BE2C (cell line): ENCODE measurements around the gene SDHAF4.

ENCODE experiments used
- DNase-seq: peaks from one replicate; pipeline ENCODE4 v3.0.0-alpha.2; 2020
- H3K27me3 ChIP-seq: fragments of 250-450 bp; sonication (Bioruptor Pico); 2 replicates; pipeline ENCODE4 v1.5.1; 2020; ENCODE audit warnings: mild to moderate bottlenecking
- H3K36me3 ChIP-seq: fragments of 250-450 bp; sonication (Bioruptor Pico); 2 replicates; pipeline ENCODE4 v1.5.1; 2020; ENCODE audit warnings: mild to moderate bottlenecking
- H3K4me1 ChIP-seq: fragments of 250-450 bp; sonication (Bioruptor Pico); 2 replicates; pipeline ENCODE4 v1.5.1; 2020
- H3K4me3 ChIP-seq: 2 replicates; pipeline ENCODE4 v1.5.1; 2011; ENCODE audit warnings: low read depth, low read length
- H3K9me3 ChIP-seq: fragments of 250-450 bp; sonication (Bioruptor Pico); 2 replicates; pipeline ENCODE4 v1.5.1; 2020
- TF ChIP-seq, protein P1 (sequence below): IDR thresholded peaks from 2 replicates; pipeline ENCODE4 v1.5.1; 2012; ENCODE audit warnings: mild to moderate bottlenecking, low read depth, low read length

Gene SDHAF4

DNA sequence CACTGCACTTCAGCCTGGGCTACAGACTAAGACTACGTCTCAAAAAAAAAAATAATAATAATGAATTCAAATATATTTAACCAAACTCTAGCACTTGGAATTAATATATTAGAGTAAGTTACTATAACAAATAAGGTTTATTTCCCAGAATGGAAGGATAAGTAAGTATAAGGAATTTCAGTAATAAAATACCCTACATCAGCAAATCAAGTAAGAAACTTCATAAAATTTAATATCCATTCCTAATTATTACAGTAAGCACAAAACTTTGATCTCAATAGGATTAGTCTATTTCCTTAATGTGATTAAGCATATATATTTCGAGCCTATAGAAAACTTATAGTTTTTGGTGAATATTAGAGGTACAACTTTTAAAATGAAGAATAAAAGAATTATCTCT lies 36.7 kb upstream of the SDHAF4 start:
- Histone ChIP-seq H3K4me3 (no peak overlapping the region), H3K9me3 (no peaks in the 10 kb centered on the region), H3K4me1 (no peaks in the 10 kb centered on the region), H3K27me3 (no peaks in the 10 kb centered on the region), H3K36me3 (no peaks in the 10 kb centered on the region; the same call in 1 of the 2 replicates)
- TF ChIP-seq, protein P1, sequence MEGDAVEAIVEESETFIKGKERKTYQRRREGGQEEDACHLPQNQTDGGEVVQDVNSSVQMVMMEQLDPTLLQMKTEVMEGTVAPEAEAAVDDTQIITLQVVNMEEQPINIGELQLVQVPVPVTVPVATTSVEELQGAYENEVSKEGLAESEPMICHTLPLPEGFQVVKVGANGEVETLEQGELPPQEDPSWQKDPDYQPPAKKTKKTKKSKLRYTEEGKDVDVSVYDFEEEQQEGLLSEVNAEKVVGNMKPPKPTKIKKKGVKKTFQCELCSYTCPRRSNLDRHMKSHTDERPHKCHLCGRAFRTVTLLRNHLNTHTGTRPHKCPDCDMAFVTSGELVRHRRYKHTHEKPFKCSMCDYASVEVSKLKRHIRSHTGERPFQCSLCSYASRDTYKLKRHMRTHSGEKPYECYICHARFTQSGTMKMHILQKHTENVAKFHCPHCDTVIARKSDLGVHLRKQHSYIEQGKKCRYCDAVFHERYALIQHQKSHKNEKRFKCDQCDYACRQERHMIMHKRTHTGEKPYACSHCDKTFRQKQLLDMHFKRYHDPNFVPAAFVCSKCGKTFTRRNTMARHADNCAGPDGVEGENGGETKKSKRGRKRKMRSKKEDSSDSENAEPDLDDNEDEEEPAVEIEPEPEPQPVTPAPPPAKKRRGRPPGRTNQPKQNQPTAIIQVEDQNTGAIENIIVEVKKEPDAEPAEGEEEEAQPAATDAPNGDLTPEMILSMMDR, result no peak
- DNase-seq, result no peak

DNA sequence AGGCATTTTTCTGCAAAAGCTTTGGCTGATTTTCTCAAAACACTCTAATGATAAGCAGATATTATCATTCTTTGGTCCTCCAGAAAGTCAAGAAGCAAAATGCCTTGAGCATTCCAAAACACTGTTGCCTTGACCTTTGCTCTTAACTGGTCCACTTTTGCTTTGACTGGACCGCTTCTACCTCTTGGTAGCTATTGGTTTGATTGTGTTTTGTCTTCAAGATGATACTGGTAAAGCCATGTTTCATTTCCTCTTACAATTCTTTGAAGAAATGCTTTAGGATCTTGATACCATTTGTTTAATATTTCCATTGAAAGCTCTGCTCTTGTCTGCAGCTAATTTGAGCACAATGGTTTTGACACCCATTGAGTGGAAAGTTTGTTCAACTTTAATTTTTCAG lies 35.6 kb upstream of the SDHAF4 start:
- no peaks in the 10 kb centered on the region; the same call in 1 of the 2 replicates for H3K36me3 ChIP-seq
- DNase-seq, result no peak

DNA sequence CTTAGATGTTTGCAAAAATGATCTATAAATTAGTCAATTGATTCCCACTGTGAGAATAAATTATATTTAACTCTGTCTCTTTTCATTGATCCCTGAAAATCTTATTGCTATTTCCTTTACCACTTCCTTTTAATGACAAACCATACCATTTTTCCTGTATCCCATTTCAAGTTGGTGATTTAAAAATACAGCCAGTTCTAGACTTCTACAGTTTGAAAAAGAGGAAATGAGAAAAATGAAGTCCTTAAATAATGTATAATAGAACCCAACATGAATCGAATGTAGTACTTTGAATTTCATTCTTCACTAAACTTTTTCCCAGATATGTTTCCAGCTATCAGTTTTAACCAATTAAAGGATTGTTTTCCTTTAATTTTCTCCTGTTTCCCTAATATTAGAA lies 29.5 kb upstream of the SDHAF4 start:
- H3K27me3 ChIP-seq, result no peaks in the 10 kb centered on the region
- no peak for DNase-seq
- no peaks in the 10 kb centered on the region for H3K4me1 ChIP-seq
- TF ChIP-seq, protein P1, result no peak
- no peaks in the 10 kb centered on the region for H3K9me3 ChIP-seq
- H3K4me3 ChIP-seq, result no peak overlapping the region
- no peaks in the 10 kb centered on the region for H3K36me3 ChIP-seq

More for the DNA sequence above, 35.6 kb upstream of the SDHAF4 start:
- no peak overlapping the region for H3K4me3 ChIP-seq
- H3K27me3 ChIP-seq, result no peaks in the 10 kb centered on the region
- H3K9me3 ChIP-seq, result no peaks in the 10 kb centered on the region
- H3K4me1 ChIP-seq, result no peaks in the 10 kb centered on the region
- TF ChIP-seq, protein P1, result no peak

DNA sequence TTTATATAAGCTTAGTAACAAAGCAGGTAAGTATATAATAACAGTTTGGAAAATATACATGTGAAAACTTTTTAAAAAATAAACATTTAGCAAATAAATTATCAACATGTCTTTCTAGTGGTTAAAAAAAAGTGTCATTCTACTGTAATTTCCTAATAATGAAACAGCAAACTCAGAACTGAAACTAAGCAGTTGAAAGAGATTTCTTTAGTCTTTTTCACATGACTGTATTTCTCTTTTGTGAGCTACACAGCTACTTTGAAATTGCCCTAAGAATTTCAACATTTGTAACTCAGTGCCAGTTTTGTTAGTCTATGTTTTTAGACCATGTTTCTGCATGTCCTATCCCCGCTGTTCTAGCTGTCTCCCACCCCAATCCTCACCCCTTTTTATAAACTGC lies 28.4 kb upstream of the SDHAF4 start:
- DNase-seq, result no peak
- Histone ChIP-seq H3K36me3 (no peaks in the 10 kb centered on the region), H3K4me3 (no peak overlapping the region), H3K4me1 (no peaks in the 10 kb centered on the region), H3K9me3 (no peaks in the 10 kb centered on the region), H3K27me3 (no peaks in the 10 kb centered on the region)
- TF ChIP-seq, protein P1, result no peak

DNA sequence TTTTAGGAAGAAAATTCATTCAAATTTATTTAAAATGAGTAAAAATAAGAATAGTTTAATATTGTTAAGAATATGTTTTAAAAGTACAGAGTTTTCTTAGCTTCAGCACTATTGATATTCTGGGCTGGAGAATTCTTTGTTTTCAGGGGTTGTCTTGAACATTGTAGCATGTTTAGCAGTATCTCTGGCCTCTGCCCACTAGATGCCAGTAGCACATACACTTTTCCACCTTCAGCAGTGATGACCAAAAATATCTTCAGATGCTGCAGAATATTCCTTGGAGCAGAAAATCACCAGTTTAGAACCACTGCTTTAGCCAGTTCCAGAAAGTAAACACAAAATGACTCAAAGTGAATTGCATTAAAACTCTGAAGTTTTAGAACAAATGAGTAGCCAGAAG lies 19.4 kb upstream of the SDHAF4 start:
- no peaks in the 10 kb centered on the region for H3K9me3 ChIP-seq
- H3K36me3 ChIP-seq, result no peaks in the 10 kb centered on the region
- no peak for DNase-seq
- H3K4me3 ChIP-seq, result no peak overlapping the region
- H3K4me1 ChIP-seq, result no peaks in the 10 kb centered on the region
- TF ChIP-seq, protein P1, result peak; percentile 63
- H3K27me3 ChIP-seq, result no peaks in the 10 kb centered on the region

DNA sequence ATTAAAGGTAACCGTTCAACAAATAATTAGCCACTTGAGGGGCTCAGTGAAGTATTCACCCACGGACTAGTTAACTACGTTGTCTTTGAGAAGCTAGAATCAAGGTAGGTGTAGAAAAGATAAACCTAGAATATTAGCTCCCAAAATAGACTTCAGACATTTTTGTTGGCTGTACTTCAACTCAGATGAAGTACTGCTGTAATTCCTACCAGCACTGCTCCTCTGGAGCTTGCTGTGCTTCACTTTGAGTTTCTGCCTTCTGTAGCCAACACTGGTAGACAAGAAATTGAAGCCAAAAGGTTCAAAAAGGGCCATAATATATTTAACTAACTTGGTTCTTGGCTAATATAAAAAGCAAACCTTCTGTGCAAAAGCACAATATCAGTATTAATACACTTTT lies 18.8 kb upstream of the SDHAF4 start:
- H3K4me3 ChIP-seq, result no peak overlapping the region
- DNase-seq, result no peak
- TF ChIP-seq, protein P1, result no peak
- no peaks in the 10 kb centered on the region for H3K27me3 ChIP-seq
- H3K4me1 ChIP-seq, result no peaks in the 10 kb centered on the region
- no peaks in the 10 kb centered on the region for H3K9me3 ChIP-seq
- no peaks in the 10 kb centered on the region for H3K36me3 ChIP-seq
